Sciatic nerve (tissue), 2 donors: ENCODE measurements around the gene IQSEC3. TPM values are rescaled to one million over a fixed set of nuclear protein-coding genes. Genes with fewer than 3 reads are reported as not detected.
"Not testable (repeated sequence)": the region's sequence is repeated elsewhere in the genome, so short reads cannot be mapped to it uniquely, and the experiment has no call there.

Experiments used
- ATAC-seq: fragments of 200-7000 bp; cut with Tn5 transposase; one replicate; pipeline ENCODE4 v1.9.1; 2020; ENCODE audit warnings: mild to moderate bottlenecking, moderate library complexity
- DNase-seq: peaks from one replicate; pipeline ENCODE4 v3.0.0-alpha.2; 2020; ENCODE audit warnings: low spot score
- intact Hi-C: fragments of 100-400 bp; cut with DNase I; formaldehyde crosslinking; loops from one replicate; pipeline ENCODE4 v1.14.2; 2022
- total RNA-seq: library from RNA; stranded (reverse); fragmentation: NEBNext Ultra II Directional; extraction: Animal tissue kit (Norgen Biotek cat#: 25700); gene quantifications from one replicate; pipeline ENCODE4 v1.2.1, GENCODE V29; 2021
- donor health status: DM: no; HTN: no; CAD: no.
- donor health status: DM: no; HTN: no; CAD: no.

Gene IQSEC3
- total RNA-seq, 1 donor from 2014 or later = 6.8 TPM

GRCh38 chr12:125075-125474, 58.5 kb downstream of the IQSEC3 start:
- intact Hi-C loops = no loop called here
- ATAC-seq = no peak
- DNase-seq = no peak

GRCh38 chr12:125566-125965, 59.0 kb downstream of the IQSEC3 start:
- intact Hi-C loops = no loop called here
- no peak for ATAC-seq
- no peak for DNase-seq

GRCh38 chr12:128079-128478, 61.5 kb downstream of the IQSEC3 start:
- DNase-seq (no peak), ATAC-seq (peak; percentile 63)
- intact Hi-C loops = no loop called here

- DNase-seq = no peak
- intact Hi-C loops = no loop called here
- ATAC-seq = no peak
These were observed 62.4 kb downstream of the IQSEC3 start for GRCh38 chr12:129001-129400.

GRCh38 chr12:130519-130918, 64.0 kb downstream of the IQSEC3 start:
- no peak for ATAC-seq
- DNase-seq = no peak
- intact Hi-C loops = no loop called here

- DNase-seq (no peak), ATAC-seq (no peak)
These were observed 64.4 kb downstream of the IQSEC3 start for GRCh38 chr12:131008-131407.

GRCh38 chr12:131732-132495, 65.3 kb downstream of the IQSEC3 start:
- intact Hi-C loops = loop anchor here (1.0 kb wide), 1 partner anchor 17 kb away; no protein-coding TSS in a partner anchor
- ATAC-seq (no peak), DNase-seq (no peak)

More at GRCh38 chr12:131008-131407, 64.4 kb downstream of the IQSEC3 start:
- intact Hi-C loops = loop anchor here (1.0 kb wide), 1 partner anchor 18 kb away; no protein-coding TSS in a partner anchor

GRCh38 chr12:133616-134232, 67.2 kb downstream of the IQSEC3 start:
- ATAC-seq = peak; percentile 16
- intact Hi-C loops, DNase-seq: not testable (repeated sequence)

- ATAC-seq (no peak), DNase-seq (no peak)
- intact Hi-C loops = no loop called here
These were observed 68.6 kb downstream of the IQSEC3 start for GRCh38 chr12:135138-135537.

GRCh38 chr12:138171-138897, 71.8 kb downstream of the IQSEC3 start:
- ATAC-seq = no peak
- intact Hi-C loops = no loop called here
- DNase-seq = no peak

- DNase-seq = peak; percentile 62
- peak; percentile 68 for ATAC-seq
- intact Hi-C loops = no loop called here
These were observed 72.4 kb downstream of the IQSEC3 start for GRCh38 chr12:138898-139534.

GRCh38 chr12:139585-139984, 73.0 kb downstream of the IQSEC3 start:
- intact Hi-C loops = no loop called here
- ATAC-seq = peak; percentile 62
- DNase-seq = no peak

GRCh38 chr12:140162-140561, 73.6 kb downstream of the IQSEC3 start:
- intact Hi-C loops = no loop called here
- ATAC-seq (no peak), DNase-seq (no peak)

GRCh38 chr12:143964-144649, 77.5 kb downstream of the IQSEC3 start:
- intact Hi-C loops = no loop called here
- ATAC-seq (no peak), DNase-seq (no peak)

GRCh38 chr12:144650-145284, 78.2 kb downstream of the IQSEC3 start:
- intact Hi-C loops = no loop called here
- DNase-seq (no peak), ATAC-seq (no peak)

GRCh38 chr12:145369-145960, 78.9 kb downstream of the IQSEC3 start:
- no peak for DNase-seq
- intact Hi-C loops = no loop called here
- ATAC-seq = peak; percentile 39

- DNase-seq = no peak
- no peak for ATAC-seq
- intact Hi-C loops = no loop called here
These were observed 80.7 kb downstream of the IQSEC3 start for GRCh38 chr12:147242-147641.
